ENCODE data around the gene SNX24. TPM values are rescaled to one million over a fixed set of nuclear protein-coding genes. Genes with fewer than 3 reads are reported as not detected.

The SNX24 gene
- total RNA-seq, 1 donor from 2014 or later: 16.0 TPM

DNA sequence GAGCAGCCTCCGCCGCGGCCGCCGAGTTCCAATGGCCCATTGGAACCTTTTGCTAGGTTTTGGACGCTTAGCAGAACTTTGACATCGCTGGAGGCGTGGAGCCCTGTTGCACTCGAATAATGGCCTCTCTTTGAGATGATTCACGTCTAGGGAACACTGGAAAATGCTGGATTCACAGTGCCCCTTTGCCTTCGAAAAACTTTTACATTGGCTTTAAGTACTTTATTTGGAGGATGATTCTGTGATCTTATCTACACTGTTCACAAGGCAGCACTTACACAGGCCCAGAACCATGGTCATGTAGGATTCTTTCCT is 191.6 kb downstream of the SNX24 start:
- Histone ChIP-seq H3K4me3 (peak overlapping the region; percentile 84), H3K27me3 (ENCODE audit: low read depth) (no peaks in the 10 kb centered on the region), H3K27ac (replicated peaks) (peak overlapping the region; percentile 98), H3K4me1 (peaks cover 63% of the 10 kb centered on the region), H3K36me3 (no peaks in the 10 kb centered on the region), H3K9me3 (replicated peaks) (no peaks in the 10 kb centered on the region)
- intact Hi-C loops (cut with micrococcal nuclease): no loop called here
- DNase-seq: no peak
- TF ChIP-seq, protein P1, sequence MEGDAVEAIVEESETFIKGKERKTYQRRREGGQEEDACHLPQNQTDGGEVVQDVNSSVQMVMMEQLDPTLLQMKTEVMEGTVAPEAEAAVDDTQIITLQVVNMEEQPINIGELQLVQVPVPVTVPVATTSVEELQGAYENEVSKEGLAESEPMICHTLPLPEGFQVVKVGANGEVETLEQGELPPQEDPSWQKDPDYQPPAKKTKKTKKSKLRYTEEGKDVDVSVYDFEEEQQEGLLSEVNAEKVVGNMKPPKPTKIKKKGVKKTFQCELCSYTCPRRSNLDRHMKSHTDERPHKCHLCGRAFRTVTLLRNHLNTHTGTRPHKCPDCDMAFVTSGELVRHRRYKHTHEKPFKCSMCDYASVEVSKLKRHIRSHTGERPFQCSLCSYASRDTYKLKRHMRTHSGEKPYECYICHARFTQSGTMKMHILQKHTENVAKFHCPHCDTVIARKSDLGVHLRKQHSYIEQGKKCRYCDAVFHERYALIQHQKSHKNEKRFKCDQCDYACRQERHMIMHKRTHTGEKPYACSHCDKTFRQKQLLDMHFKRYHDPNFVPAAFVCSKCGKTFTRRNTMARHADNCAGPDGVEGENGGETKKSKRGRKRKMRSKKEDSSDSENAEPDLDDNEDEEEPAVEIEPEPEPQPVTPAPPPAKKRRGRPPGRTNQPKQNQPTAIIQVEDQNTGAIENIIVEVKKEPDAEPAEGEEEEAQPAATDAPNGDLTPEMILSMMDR (IDR thresholded peaks at IDR 0.05; ENCODE audit: borderline replicate concordance): no peak

DNA sequence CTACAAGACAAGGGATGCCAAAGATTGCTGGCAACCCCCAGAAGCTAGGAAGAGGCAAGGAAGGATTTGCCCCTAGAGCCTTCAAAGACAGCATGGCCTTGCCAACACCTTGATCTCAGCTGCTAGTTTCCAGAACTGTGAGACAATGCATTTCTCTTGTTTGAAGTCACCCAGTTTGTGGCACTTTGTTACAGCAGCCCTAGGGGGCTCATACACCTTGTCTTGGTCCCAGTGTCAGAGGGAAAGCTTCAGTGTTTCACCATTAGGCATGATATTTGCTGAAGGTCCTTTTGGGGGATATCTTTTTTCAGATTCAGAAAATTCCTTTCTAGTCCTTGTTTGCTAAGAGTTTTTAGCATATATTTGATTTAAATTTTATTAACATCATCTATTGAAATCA is 194.3 kb downstream of the SNX24 start:
- Histone ChIP-seq H3K27me3 (ENCODE audit: low read depth) (no peaks in the 10 kb centered on the region), H3K4me1 (peaks cover 37% of the 10 kb centered on the region), H3K27ac (replicated peaks) (no peak overlapping the region), H3K4me3 (no peak overlapping the region), H3K9me3 (replicated peaks) (no peaks in the 10 kb centered on the region), H3K36me3 (no peaks in the 10 kb centered on the region)
- DNase-seq: no peak
- intact Hi-C loops (cut with micrococcal nuclease): no loop called here
- TF ChIP-seq, protein P1 (IDR thresholded peaks at IDR 0.05; ENCODE audit: borderline replicate concordance): no peak

DNA sequence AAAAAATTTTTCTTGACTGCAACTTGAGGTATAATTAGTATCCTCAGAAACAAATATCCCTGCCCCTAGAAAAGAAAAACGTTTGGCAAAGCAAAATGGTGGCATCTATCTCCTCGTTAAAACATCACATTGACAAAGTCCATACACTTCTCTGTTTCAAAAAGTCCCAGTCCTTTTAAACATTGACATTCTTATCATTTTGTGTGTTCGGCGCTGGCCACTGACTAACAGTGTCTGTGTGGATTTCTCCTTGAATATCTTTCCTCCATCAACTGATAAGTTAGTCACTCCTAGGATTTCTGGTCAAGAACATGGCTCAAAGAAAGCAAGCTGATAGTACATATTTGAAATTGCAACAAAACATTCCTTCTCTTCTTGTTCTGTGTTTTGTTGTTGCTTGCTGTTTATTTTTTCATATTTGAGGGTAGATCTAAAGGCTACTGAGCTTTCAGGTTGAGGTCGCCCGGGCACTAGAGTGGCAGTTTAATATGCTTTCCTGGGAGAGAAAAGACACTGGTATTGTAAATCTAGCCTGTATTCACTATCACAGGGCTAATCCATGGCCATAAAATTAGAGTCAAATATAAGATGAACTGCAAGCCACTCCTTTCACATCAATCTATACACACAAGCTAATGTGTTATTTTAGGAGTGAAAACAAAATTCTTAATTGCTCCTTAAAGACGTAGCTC is 199.7 kb downstream of the SNX24 start:
- Histone ChIP-seq H3K9me3 (replicated peaks) (no peaks in the 10 kb centered on the region), H3K4me1 (peaks cover 4% of the 10 kb centered on the region), H3K36me3 (no peaks in the 10 kb centered on the region), H3K27me3 (ENCODE audit: low read depth) (no peaks in the 10 kb centered on the region), H3K4me3 (no peak overlapping the region), H3K27ac (replicated peaks) (no peak overlapping the region)
- intact Hi-C loops (cut with micrococcal nuclease): no loop called here
- TF ChIP-seq, protein P1 (IDR thresholded peaks at IDR 0.05; ENCODE audit: borderline replicate concordance): no peak
- no peak for DNase-seq

DNA sequence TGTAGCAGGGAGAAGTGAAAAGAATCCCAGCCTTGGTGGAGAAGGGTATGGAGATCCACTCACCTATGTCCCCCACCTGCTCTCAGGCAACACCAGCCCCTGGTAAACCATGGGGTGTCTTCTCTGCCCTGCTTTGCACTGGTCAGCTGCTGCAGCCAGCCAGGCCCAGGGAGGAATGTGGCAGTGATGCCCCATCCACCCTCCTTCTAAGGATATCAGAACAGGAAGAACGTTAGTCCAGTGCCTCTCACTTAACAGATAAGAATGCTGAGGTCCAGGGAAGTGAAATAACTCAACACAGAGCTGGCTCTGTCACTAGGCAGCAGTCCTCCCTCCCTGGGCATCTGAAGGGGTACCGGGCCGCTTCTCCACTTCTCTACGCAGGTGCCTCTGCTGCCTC is 200.8 kb downstream of the SNX24 start:
- no peaks in the 10 kb centered on the region for H3K36me3 ChIP-seq
- H3K27ac ChIP-seq (replicated peaks): no peak overlapping the region
- peaks cover 10% of the 10 kb centered on the region for H3K9me3 ChIP-seq (replicated peaks)
- intact Hi-C loops (cut with micrococcal nuclease): no loop called here
- no peak overlapping the region for H3K4me3 ChIP-seq
- DNase-seq: no peak
- H3K4me1 ChIP-seq: peaks cover 4% of the 10 kb centered on the region
- TF ChIP-seq, protein P1 (IDR thresholded peaks at IDR 0.05; ENCODE audit: borderline replicate concordance): no peak
- H3K27me3 ChIP-seq (ENCODE audit: low read depth): no peaks in the 10 kb centered on the region

DNA sequence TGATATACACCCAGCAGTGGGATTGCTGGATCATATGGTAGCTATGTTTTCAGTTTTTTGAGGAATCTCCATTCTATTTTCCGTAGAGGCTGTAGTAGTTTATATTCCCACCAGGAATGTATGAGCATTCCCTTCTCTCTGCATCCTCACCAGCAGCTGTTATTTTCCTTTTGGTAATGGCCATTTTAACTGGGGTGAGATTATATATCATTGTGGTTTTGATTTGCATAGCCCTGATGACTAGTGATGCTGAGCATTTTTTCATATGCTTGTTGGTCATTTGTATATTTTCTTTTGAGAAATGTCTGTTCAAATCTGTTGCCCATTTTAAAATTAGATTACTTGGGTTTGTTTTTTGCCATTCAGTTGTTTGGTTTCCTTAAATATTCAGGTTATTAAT is 202.3 kb downstream of the SNX24 start:
- H3K9me3 ChIP-seq (replicated peaks): peaks cover 24% of the 10 kb centered on the region
- no peaks in the 10 kb centered on the region for H3K36me3 ChIP-seq
- DNase-seq: no peak
- intact Hi-C loops (cut with micrococcal nuclease): no loop called here
- no peak overlapping the region for H3K27ac ChIP-seq (replicated peaks)
- H3K27me3 ChIP-seq (ENCODE audit: low read depth): no peaks in the 10 kb centered on the region
- TF ChIP-seq, protein P1 (IDR thresholded peaks at IDR 0.05; ENCODE audit: borderline replicate concordance): no peak
- H3K4me1 ChIP-seq: peaks cover 4% of the 10 kb centered on the region
- H3K4me3 ChIP-seq: no peak overlapping the region

All from left ventricle myocardium inferior (tissue), 1 donor.